HepG2 (cell line): ENCODE results near the gene HERC6.

Experiments
- ARNT ChIP-seq: fragments of 450-650 bp; IDR thresholded peaks from 2 replicates; pipeline ENCODE4 v1.6.1; 2017
- CTCF ChIP-seq: sonication (generic); formaldehyde crosslinking; IDR thresholded peaks from 2 replicates; pipeline ENCODE4 v1.5.0; 2020; ENCODE audit warnings: mild to moderate bottlenecking, missing genetic modification reagents, moderate library complexity
- EZH2 ChIP-seq: conservative IDR thresholded peaks from 2 replicates; pipeline ENCODE4 v1.6.1; 2012; ENCODE audit warnings: mild to moderate bottlenecking, low read depth, low read length, moderate library complexity
- JUNB ChIP-seq: sonication (generic); formaldehyde crosslinking; IDR thresholded peaks from 2 replicates; pipeline ENCODE4 v1.8.0; 2022; ENCODE audit warnings: missing genetic modification reagents, mild to moderate bottlenecking, borderline replicate concordance
- KLF16 ChIP-seq, 2 experiments: sonication (generic) in 1 of 2; formaldehyde crosslinking in 1 of 2; IDR thresholded peaks; 2 replicates each; pipeline versions ENCODE4 v1.6.1 to v1.8.0; 2016 to 2023; ENCODE audit warnings: missing genetic modification reagents in 2 of 2, missing compliant biosample characterization in 1 of 2
- MIXL1 ChIP-seq: IDR thresholded peaks from 2 replicates; pipeline ENCODE4 v1.6.1; 2016
- NRL ChIP-seq: sonication (generic); formaldehyde crosslinking; IDR thresholded peaks from 2 replicates; pipeline ENCODE4 v1.5.0; 2020; ENCODE audit warnings: missing genetic modification reagents, mild to moderate bottlenecking, moderate library complexity, borderline replicate concordance
- PAX8 ChIP-seq: sonication (generic); formaldehyde crosslinking; IDR thresholded peaks from 2 replicates; pipeline ENCODE4 v1.8.0; 2022; ENCODE audit warnings: mild to moderate bottlenecking, missing genetic modification reagents, borderline replicate concordance
- PBX3 ChIP-seq: sonication (generic); formaldehyde crosslinking; IDR thresholded peaks from 2 replicates; pipeline ENCODE4 v1.8.1; 2023; ENCODE audit warnings: missing genetic modification reagents, inconsistent platforms, borderline replicate concordance
- ZEB1 ChIP-seq: IDR thresholded peaks from 2 replicates; pipeline ENCODE4 v1.6.1; 2012; ENCODE audit warnings: mild to moderate bottlenecking, low read depth, inconsistent platforms; ENCODE audit not compliant: insufficient replicate concordance
- ZNF274 ChIP-seq: sonication (generic); formaldehyde crosslinking; IDR thresholded peaks from 2 replicates; pipeline ENCODE4 v1.5.1; 2020; ENCODE audit warnings: mild to moderate bottlenecking, missing genetic modification reagents
- ZNF3 ChIP-seq: IDR thresholded peaks from 2 replicates; pipeline ENCODE4 v1.7.0; 2017; ENCODE audit warnings: inconsistent platforms

- TF ChIP-seq EZH2, result no peak
- no peak for TF ChIP-seq NRL
- TF ChIP-seq PAX8, result no peak
- no peak for TF ChIP-seq KLF16 (CRISPR knock-in tag; IDR thresholded peaks at IDR 0.05)
- no peak for TF ChIP-seq ARNT
- no peak for TF ChIP-seq CTCF (CRISPR knock-in tag)
- no peak for TF ChIP-seq JUNB (CRISPR knock-in tag)
- TF ChIP-seq PBX3 (CRISPR knock-in tag), result no peak
- no peak for TF ChIP-seq MIXL1 (CRISPR knock-in tag)
- TF ChIP-seq ZNF274 (CRISPR knock-in tag), result no peak
- no peak for TF ChIP-seq ZNF3
- TF ChIP-seq ZEB1, result no peak
Measured at GRCh38 chr4:88445252-88445651, 66.6 kb downstream of the HERC6 start.
